HG02870 (cell line): ENCODE measurements around the gene COL4A2.

Experiments
- ATAC-seq: cut with Tn5 transposase; IDR thresholded peaks from one replicate; pipeline ENCODE4 v1.9.1; 2021; ENCODE audit warnings: mild to moderate bottlenecking, moderate library complexity; ENCODE audit not compliant: unreplicated experiment

COL4A2 gene

GRCh38 chr13:110336681-110337080, 29.6 kb downstream of the COL4A2 start:
- no peak for ATAC-seq

- no peak for ATAC-seq
Observed at GRCh38 chr13:110337247-110337646, 30.2 kb downstream of the COL4A2 start.

- ATAC-seq, result no peak
Observed at GRCh38 chr13:110338441-110339101, 31.5 kb downstream of the COL4A2 start.

DNA sequence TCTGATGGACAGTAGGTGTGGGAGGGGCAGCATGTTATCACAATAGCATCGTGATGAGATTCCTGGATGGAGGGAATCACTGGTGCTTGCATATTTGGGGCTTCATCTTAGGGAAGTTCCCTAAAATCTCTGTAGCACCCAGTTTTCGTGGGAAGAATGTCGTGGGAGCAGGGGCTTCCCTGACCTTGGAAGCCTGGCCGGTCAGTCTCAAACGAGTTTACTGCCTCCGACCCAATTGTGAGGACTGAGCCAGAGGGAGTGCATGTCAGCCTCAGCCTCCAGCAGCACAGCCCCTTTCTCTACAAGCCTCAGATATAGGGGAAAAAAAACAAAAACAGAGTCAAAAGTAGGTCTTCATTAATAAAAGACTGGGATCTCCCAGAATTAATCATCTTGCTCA, 32.2 kb downstream of the COL4A2 start:
- ATAC-seq, result no peak

DNA sequence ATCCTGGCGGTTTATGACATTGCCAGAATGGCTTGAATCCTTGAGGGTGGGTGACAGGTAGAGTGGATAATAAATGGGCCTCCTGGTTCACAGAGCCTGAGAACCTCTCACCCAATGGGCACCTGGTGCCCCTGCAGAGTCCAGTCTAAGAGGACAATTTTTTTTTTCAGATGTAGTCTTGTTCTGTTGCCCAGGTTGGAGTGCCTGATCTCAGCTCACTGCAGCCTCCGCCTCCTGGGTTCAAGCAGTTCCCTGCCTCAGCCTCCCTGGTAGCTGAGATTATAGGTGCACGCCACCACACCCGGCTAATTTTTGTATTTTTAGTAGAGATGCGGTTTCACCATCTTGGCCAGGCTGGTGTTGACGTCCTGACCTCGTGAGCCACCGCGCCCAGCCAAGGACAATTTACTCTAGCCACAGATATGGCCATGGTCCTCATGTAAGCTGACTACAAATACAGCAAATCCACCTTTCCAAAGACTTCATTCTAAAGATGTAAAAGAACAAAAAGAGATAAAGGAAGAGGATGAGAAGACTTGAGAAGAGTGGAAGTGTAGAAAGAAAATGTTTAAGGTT, 33.0 kb downstream of the COL4A2 start:
- ATAC-seq, result no peak

- ATAC-seq, result no peak
Observed at GRCh38 chr13:110340812-110341444, 33.8 kb downstream of the COL4A2 start.

- ATAC-seq, result no peak
Observed at GRCh38 chr13:110341445-110342244, 34.6 kb downstream of the COL4A2 start.

DNA sequence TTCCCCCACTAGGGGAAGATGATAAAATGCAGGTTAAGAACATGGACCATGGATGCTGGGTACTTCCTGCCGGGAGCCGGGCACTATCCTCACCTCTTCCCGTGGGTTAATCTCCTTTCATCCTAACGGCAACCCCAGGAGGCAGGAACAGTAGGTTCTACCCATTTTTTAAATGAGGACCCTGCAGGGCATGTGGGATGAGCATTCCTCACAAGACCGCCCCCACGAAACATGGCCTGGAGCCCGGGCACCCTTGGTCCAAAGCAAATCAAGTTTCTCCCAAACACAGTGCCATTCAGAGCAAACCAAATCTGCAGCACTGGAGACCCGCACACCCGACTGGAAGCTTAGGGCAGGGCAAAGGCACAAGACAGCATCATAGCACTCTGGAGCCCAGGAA, 35.4 kb downstream of the COL4A2 start:
- ATAC-seq, result no peak

DNA sequence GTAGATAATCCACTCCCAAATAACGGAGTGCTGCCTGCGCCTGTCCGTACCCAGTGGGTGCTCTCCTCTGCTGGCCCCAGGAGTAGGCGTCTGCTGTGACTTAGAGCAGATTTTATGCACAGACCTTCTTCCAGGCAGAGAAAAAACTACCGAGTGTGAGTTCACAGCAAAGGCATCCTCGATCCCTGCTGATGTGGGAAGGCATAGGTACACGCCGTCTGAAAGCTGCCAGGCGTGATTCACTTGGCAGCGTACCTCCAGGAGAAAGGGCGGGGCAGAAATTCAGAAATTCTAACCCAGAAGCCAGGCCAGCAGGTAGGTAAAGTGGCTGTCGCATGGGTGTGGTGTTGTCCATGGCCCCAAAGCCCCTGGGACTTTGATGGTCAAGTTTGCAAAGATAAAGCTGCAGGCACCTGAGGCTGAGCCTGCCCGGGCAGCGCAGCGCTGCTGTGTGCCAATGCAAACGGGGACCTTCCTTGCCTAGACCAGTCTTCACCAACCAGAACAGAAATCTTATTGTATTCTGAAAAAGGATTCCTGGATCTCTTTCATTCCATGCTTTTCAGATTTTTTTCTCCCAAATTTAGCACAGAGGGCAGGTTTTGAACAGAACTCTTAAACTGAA, 36.3 kb downstream of the COL4A2 start:
- ATAC-seq, result no peak

DNA sequence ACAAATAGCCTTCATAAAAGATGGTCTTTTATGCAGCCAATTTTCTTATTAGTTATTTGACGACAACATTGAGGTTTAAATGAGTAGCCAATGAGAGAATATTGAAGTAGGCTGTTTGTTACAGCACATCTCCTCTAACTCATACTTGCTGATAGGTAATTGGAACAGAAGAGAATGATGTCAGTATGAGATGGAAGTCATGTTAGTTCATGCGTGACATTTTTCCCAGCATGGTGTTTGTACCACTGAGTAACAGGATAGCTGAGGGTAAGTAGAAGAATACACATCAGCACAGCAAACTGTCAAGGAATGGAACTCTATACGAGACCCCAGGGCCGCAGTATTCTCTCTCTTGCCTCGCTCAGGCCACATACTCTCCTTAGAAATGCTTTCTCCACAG, 37.2 kb downstream of the COL4A2 start:
- ATAC-seq, result no peak

DNA sequence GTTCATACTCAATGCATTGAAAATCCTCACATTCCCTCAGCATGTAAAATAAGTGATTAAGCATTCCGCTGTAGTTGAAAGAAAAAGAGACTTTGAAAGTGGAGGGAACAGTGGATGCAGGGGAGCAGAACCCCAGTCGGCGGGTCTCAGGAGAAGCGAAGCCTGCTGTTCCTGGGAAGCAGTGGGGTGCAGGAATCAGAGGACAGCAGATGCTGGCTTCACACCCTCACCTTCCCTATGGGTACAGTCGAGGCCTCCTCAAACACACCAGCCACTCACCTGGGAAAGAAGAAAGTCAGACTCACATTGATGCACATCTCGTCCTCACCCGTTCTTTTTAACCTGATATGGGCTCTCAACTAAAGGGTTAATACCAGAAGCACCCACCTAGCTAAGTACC, 38.2 kb downstream of the COL4A2 start:
- ATAC-seq, result no peak

GRCh38 chr13:110345701-110346100, 38.6 kb downstream of the COL4A2 start:
- ATAC-seq, result no peak

- ATAC-seq, result no peak
Observed at GRCh38 chr13:110346661-110347067, 39.6 kb downstream of the COL4A2 start.

DNA sequence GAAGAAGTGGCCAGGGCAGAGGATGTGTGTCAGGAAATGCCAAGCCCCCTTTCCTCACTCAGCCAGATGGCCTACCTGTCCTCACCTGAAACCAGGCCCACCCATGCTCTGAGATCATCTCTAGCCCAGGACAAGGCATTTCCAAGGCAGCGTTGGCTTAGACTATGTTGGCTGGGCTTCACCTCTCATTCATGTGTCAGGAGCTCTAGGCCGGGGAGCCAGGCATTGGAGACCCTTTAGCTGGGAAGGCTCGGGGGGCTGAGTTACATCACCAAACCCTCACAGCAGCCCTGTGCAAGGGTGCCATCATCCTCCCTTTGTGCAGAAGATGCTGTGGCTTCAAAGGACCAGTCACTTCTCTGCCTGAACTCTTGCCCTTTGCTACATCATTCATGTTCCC, 40.0 kb downstream of the COL4A2 start:
- ATAC-seq, result no peak

GRCh38 chr13:110347535-110348308, 40.6 kb downstream of the COL4A2 start:
- ATAC-seq, result no peak

DNA sequence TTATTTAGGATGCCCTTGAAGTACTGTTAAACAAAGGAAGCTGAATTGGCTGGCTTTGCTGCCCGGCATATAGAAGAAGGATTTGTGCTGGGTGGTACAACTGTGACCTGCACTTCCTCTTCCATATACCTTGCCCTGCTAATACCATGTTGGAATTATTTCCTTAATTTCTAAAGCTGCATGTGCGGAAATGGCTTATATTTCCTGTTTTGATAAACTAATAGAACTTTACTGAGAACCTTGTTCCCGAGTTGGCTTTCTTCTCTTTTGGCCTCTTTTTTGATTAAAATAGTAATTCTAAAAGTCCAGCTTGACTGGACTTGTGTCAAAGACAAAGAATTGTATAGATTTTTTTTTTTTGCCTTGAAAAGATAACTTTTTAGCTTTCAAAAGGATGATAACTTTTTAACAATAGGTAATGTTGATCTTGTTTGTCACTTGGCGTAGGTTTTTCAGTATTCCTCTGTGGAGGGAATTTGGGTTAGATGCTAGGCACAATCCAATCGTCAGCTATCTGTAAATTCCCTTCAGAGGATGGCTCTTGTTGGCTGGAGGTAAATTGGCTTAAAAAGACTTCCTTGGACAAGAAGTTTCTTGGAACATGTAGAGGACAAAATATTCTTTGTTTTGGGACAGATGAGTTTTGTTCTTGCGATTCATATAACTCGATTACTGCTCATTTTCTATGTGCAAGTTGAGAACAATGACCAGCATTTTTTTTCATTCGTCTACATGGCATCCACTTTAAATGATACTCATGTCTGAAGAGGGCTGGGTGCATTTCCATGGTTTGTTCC, 41.4 kb downstream of the COL4A2 start:
- no peak for ATAC-seq

DNA sequence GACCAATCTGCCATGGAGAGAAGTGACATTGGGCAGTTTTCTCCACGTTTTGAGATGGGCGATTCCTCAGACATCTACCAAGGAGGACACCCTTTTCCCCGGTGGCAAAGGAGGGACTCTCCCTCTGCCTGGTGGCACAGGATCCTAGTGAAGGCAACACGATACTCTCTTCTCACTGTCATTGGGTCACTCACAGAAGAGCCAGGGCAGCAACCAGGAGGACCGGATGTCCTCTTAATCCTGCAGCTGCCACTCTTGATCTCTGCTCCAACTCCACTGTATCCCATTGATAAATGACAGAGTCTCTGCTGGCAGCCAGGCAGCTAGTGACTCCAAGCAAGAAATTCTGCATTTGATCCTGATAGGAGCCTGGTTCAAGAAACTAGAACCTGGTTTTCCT, 42.2 kb downstream of the COL4A2 start:
- ATAC-seq, result no peak

- no peak for ATAC-seq
Observed at GRCh38 chr13:110350049-110350448, 43.0 kb downstream of the COL4A2 start.

DNA sequence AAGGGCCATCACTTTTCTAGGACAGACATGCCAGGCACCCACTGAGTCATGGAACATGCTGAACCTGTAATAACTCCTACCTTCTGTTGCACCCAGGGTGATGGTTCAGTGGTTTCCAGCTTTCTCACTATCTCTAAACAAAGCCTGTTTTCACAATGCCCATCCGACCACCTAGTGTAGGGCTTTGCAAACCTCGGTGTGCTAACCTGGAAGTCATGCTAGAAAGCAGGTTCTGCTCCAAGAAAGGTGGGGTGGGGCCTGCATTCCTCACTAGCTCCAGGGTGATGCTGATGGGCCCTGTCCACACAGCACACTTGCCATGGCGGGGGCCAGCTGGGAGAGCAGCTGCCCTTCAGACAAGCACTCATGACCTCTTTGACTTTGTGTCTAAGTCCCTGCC, 43.4 kb downstream of the COL4A2 start:
- ATAC-seq, result no peak
